ENCODE results near the gene PACC1. TPM values are rescaled to one million over a fixed set of nuclear protein-coding genes. Genes with fewer than 3 reads are reported as not detected.

PACC1 gene
- total RNA-seq, 1 experiment from 2014 or later: 17.8 TPM

GRCh38 chr1:212423879-212424278, 9.2 kb upstream of the PACC1 start:
- no peak for DNase-seq
- Mint-ChIP-seq H3K4me3 (ENCODE audit: low read depth, unreplicated experiment) (no peak overlapping the region), H3K9me3 (ENCODE audit: low read depth, unreplicated experiment) (no peaks in the 10 kb centered on the region), H3K4me1 (ENCODE audit: low read depth, unreplicated experiment) (no peaks in the 10 kb centered on the region), H3K36me3 (ENCODE audit: insufficient read depth, unreplicated experiment) (no peaks in the 10 kb centered on the region), H3K27me3 (ENCODE audit: unreplicated experiment) (peaks cover 21% of the 10 kb centered on the region), H3K27ac (ENCODE audit: unreplicated experiment) (no peak overlapping the region)
- CTCF ChIA-PET: no interaction called here
- BruUV-seq (replicated peaks): no TSS peak
- TF ChIP-seq CTCF (IDR thresholded peaks at IDR 0.05; ENCODE audit: unreplicated experiment): no peak
- intact Hi-C loops (cut with micrococcal nuclease; ENCODE audit: unreplicated experiment): no loop called here

DNA sequence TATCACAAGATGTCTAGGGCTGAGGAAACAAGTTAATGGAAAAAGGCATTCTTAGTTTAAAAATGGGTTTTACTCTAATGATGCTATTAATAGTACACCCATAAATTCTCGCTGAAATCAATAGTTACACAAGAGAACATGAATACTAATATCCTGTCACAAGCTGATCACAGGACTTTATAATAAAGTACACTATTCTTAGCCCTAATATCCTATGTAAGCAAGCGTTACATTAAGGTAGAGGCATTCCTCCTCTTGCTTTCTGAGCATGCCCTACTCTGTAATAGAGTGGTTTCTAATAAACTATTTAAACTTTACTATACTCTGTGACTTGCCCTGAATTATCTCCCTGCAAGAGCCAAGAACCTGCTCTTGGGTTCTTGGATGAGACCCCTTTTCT, 6.5 kb upstream of the PACC1 start:
- TF ChIP-seq CTCF (IDR thresholded peaks at IDR 0.05; ENCODE audit: unreplicated experiment): no peak
- Mint-ChIP-seq H3K27me3 (ENCODE audit: unreplicated experiment) (peaks cover 21% of the 10 kb centered on the region), H3K4me3 (ENCODE audit: low read depth, unreplicated experiment) (no peak overlapping the region), H3K27ac (ENCODE audit: unreplicated experiment) (no peak overlapping the region), H3K36me3 (ENCODE audit: insufficient read depth, unreplicated experiment) (no peaks in the 10 kb centered on the region), H3K4me1 (ENCODE audit: low read depth, unreplicated experiment) (peaks cover 8% of the 10 kb centered on the region), H3K9me3 (ENCODE audit: low read depth, unreplicated experiment) (no peaks in the 10 kb centered on the region)
- CTCF ChIA-PET: interaction anchor here (0.7 kb wide), 1 partner anchor 9 kb away, joined by 5 read pairs; no protein-coding TSS in a partner anchor
- BruUV-seq (replicated peaks): no TSS peak
- intact Hi-C loops (cut with micrococcal nuclease; ENCODE audit: unreplicated experiment): no loop called here
- no peak for DNase-seq

DNA sequence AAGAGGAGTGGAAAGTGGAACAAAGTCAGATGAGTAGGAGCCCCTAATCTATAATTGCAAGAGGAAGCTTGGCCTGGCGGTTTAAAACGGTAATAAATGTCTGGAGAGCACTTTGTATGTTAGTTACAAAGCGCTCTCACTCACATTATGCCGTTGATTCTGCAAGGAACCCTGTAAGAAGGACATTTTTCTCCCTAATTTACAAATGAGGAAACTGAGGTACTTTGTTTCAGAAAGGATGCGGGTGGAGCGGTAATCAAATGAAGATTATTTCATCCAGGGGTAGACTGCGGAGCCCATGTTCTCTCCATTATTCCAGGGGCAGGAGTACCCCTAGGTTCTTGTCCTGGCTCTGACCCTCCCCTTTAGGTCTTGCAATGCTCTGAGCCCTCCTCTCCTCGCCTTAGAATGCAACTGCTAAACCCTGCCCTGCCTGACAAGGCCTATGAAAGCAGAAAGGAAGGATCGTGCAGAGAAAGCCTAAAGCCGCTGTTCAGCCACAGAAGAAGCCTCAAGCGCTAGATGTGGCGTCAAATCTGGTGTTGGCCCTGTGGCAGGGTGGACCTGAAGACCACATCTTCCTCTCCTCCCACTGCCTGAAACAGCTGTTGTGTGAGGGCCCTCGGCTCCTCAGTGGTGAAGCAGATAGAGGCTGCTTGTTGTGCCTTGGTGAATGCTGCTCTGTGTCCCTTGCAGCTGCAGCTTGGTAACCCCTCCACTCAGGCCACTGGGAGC, 588 bp upstream of the PACC1 start:
- Mint-ChIP-seq H3K4me3 (ENCODE audit: low read depth, unreplicated experiment) (peak overlapping the region; percentile 93), H3K9me3 (ENCODE audit: low read depth, unreplicated experiment) (no peaks in the 10 kb centered on the region), H3K4me1 (ENCODE audit: low read depth, unreplicated experiment) (peaks cover 28% of the 10 kb centered on the region), H3K27me3 (ENCODE audit: unreplicated experiment) (peaks cover 16% of the 10 kb centered on the region), H3K27ac (ENCODE audit: unreplicated experiment) (peak overlapping the region; percentile 70), H3K36me3 (ENCODE audit: insufficient read depth, unreplicated experiment) (peaks cover 21% of the 10 kb centered on the region)
- intact Hi-C loops (cut with micrococcal nuclease; ENCODE audit: unreplicated experiment): no loop called here
- DNase-seq: no peak
- TF ChIP-seq CTCF (IDR thresholded peaks at IDR 0.05; ENCODE audit: unreplicated experiment): no peak
- CTCF ChIA-PET: interaction anchor here (0.7 to 1.5 kb wide), 3 partner anchors 41 to 568 kb away, joined by 3 to 7 read pairs (median 3); no protein-coding TSS in a partner anchor
- BruUV-seq (replicated peaks): no TSS peak

GRCh38 chr1:212413902-212414327, 771 bp downstream of the PACC1 start:
- Mint-ChIP-seq H3K9me3 (ENCODE audit: low read depth, unreplicated experiment) (no peaks in the 10 kb centered on the region), H3K27ac (ENCODE audit: unreplicated experiment) (peak overlapping the region; percentile 26), H3K36me3 (ENCODE audit: insufficient read depth, unreplicated experiment) (peaks cover 21% of the 10 kb centered on the region), H3K4me3 (ENCODE audit: low read depth, unreplicated experiment) (peak overlapping the region; percentile 93), H3K4me1 (ENCODE audit: low read depth, unreplicated experiment) (peaks cover 28% of the 10 kb centered on the region), H3K27me3 (ENCODE audit: unreplicated experiment) (peaks cover 16% of the 10 kb centered on the region)
- CTCF ChIA-PET: interaction anchor here (0.5 to 1.5 kb wide), 2 partner anchors 42 to 63 kb away, joined by 3 to 7 read pairs; no protein-coding TSS in a partner anchor
- DNase-seq: no peak
- intact Hi-C loops (cut with micrococcal nuclease; ENCODE audit: unreplicated experiment): no loop called here
- no peak for TF ChIP-seq CTCF (IDR thresholded peaks at IDR 0.05; ENCODE audit: unreplicated experiment)
- BruUV-seq (replicated peaks): no TSS peak
